Measurements from ENCODE around the gene ATP6V1G3.
"Not testable (repeated sequence)": the region's sequence is repeated elsewhere in the genome, so short reads cannot be mapped to it uniquely, and the experiment has no call there.

The ATP6V1G3 gene

GRCh38 chr1:198498103-198498385 lies 42.4 kb downstream of the ATP6V1G3 start:
- DNase-seq (ENCODE audit: extremely low read depth in 1 of 2, low read depth in 1 of 2) = no peak

- no peak for DNase-seq (ENCODE audit: extremely low read depth in 1 of 2, low read depth in 1 of 2)
These were observed 43.0 kb downstream of the ATP6V1G3 start for GRCh38 chr1:198497326-198498102.

DNA sequence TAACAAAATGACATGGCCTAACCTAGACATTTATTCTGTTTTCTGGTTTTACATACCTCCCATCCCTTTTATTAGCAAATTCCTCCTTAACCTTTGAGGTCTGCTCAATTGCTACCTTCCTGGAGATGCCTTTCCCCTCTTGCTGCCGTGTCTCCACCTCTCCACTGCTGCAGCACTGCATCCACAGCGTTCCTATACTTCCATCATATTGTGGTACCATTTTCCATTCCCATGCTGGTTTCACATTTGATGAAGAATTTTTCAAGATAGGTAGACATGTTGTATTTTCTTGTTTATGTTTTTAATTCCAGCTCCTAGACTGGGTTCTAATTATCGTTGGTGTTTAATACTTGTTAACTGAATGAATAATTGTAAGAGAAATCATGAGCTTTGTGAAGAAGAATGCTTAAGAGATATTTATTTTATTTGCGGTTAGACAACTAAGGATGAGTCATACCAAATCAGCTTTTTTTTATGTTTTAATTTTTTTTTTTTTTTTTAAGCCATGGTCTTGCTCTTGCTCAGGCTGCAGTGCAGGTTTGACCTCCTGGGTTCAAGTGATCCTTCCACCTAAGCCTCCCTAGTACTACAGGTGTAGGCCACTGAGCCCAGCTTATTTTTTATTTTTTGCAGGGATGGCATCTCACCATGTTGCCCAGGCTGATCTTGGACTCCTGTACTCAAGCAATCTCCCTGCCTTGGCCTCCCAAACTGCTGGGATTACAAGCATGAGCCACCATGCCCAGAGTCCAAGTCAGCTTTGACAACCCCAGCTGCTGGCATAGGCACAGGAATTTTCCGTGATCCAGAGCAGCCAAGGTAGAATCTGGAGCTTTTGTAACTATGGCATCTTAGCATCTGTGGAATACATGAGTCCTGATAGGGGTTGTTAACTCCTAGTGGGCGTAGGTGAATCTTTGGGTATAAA lies 44.0 kb downstream of the ATP6V1G3 start:
- no peak for DNase-seq (ENCODE audit: extremely low read depth in 1 of 2, low read depth in 1 of 2)

DNA sequence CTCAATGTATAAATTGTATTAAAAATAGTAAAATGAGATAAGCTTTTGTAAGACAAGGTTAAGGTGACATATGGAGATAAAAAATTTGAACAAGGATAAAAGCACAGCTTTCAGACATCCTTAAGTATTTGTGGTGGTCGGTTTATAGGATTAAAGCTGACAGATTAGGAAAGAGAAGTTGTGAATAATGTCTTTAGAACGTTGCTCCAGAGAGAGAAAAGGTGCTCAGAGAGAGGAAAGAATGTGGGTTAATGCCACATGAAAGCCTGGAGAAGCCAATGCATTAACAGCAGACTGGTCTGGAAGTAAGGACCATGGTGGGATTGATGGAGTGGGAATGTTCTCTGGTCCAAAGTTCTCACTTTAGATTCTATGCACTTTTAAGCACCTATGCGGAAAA lies 44.8 kb downstream of the ATP6V1G3 start:
- DNase-seq (ENCODE audit: extremely low read depth in 1 of 2, low read depth in 1 of 2) = no peak

DNA sequence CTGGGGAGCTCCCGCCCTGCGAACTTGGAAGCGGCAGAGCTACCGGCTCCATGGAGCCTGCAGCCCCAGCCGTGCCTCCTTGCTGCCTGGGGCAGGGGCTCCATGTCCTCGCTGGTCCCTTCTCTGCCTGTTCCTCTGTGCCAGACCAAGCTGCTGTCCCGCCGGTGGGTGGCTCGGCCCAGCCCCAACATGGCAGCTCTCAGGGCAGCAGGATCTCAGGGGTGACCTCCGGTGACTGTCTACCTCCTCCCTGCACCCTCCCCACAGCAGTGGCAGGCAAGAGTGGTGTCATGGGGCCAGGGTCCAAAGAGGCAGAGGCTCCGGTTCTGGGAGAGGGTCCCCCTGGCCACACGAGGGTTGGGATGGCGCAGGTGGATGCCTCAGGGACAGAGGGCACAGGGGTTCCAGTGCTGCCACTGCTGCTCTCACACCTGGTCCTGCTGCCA lies 45.8 kb downstream of the ATP6V1G3 start:
- no peak for DNase-seq (ENCODE audit: extremely low read depth in 1 of 2, low read depth in 1 of 2)

DNA sequence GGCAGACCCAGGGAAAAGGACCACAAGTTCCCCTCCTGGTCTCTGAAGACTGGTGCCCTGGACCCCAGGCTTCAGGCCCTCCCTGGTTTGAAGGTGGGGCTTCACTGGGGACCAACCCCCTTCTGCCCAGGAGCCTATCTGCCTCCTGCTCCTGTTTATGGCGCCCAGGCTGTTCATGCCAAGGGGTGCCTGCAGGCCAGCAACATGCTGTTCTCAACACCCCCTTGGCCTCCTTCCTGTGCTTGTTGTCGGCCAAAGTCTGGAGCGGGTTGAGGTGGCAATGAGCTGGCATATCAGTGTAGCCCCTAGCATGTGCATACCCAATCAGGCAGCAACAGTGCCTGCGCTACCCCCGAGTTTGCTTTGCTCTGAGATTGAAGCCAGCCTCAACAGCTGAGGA lies 46.3 kb downstream of the ATP6V1G3 start:
- no peak for DNase-seq (ENCODE audit: extremely low read depth in 1 of 2, low read depth in 1 of 2)

DNA sequence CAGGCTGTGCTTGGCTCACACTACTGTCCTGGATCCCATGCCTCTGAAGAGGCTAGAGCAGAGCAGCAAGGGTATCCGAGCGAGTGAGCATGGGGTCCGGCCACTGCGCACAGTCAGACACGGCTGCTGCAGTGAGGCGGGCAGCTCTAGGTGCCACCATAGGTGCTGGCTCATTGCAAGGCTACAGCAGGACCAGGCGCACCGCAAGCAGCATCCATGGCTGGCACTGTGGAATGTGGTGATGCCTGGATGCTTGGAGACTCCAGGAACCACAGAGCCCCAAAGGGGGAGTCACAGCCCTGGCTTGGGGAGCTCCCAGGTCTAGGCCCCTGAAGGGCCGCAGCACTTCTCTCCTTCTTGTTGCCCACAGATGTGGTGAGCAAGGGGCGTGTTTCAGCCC lies 47.2 kb downstream of the ATP6V1G3 start:
- no peak for DNase-seq (ENCODE audit: extremely low read depth in 1 of 2, low read depth in 1 of 2)

- DNase-seq (ENCODE audit: extremely low read depth in 1 of 2, low read depth in 1 of 2) = no peak
These were observed 47.6 kb downstream of the ATP6V1G3 start for GRCh38 chr1:198492872-198493271.

- DNase-seq (ENCODE audit: extremely low read depth in 1 of 2, low read depth in 1 of 2) = no peak
These were observed 48.9 kb downstream of the ATP6V1G3 start for GRCh38 chr1:198491596-198491995.

DNA sequence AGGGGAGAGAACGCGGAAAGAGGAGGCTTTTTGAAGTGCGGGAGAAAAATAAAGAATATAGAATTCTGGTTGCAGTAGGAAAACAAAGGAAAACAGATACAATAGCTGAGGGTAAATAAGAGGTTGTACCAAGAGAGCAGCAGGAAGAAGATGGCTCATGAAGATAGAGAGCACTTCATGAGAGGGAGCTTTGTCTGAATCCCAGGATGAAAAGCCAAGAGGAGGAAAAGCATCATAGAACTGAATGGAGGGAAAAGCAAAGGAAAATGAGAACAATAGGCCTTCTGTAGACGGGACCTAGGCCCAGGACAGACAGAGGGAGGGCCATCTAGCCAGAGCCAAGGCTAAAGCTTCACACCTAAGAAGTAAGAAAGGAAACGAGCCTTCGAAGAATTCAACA lies 49.5 kb downstream of the ATP6V1G3 start:
- no peak for DNase-seq (ENCODE audit: extremely low read depth in 1 of 2, low read depth in 1 of 2)

DNA sequence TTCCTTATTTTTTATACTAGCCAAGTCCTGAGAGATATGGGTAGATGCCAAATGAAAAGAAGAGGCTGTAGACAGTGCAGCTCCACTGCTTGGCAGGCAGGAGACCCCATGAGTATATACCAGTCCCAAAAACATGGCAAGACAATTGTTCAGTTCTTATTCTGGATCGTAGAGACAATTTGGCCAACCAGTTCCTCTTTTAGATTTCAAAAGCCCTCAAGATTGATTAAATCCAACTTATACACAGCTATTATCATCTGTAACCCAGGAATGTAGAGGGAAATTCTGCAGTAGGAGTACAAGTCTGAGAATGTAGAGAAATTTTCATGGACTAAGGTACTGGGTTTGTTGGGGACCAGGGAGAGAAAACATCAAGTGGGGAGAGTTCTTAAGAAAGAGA lies 50.3 kb downstream of the ATP6V1G3 start:
- DNase-seq (ENCODE audit: extremely low read depth in 1 of 2, low read depth in 1 of 2) = no peak

DNA sequence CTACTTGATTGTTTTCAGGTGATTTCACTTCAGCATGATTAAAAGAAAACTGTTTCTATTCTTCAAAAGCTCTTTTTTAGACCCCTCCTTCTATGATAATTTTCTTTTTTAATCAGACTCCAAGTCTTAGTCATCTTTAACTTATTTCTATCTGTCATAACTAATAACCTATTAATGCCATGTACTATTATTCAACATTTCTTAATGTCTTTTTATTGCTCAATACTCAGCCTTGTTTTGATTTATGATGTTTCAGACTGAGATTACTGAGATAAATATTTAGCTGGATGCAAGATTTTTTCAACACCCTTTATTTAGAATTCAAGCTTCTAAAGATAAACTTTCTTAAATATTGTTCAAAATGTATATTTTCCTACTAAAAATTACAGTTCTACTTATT lies 53.6 kb downstream of the ATP6V1G3 start:
- DNase-seq (ENCODE audit: extremely low read depth in 1 of 2, low read depth in 1 of 2) = no peak

GRCh38 chr1:198483645-198484044 lies 56.8 kb downstream of the ATP6V1G3 start:
- no peak for DNase-seq (ENCODE audit: extremely low read depth in 1 of 2, low read depth in 1 of 2)

DNA sequence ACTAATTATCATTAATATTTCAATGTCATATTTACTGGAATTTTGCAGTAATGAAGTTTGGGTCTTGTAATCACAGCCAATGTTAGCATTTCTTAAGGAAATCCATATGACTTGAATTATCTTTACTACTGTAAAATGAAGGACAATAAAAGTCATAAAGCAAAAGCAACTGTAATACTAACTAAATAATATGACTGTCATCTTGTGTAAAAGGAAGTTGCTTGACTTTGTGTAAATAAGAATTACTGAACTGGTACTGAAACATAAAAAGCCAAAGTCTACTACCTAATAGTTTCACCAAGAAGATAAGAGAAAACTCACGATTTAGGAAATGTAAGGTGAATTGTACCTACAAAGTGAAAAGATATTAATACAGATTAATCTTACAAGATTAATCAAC lies 57.5 kb downstream of the ATP6V1G3 start:
- no peak for DNase-seq (ENCODE audit: extremely low read depth in 1 of 2, low read depth in 1 of 2)

DNA sequence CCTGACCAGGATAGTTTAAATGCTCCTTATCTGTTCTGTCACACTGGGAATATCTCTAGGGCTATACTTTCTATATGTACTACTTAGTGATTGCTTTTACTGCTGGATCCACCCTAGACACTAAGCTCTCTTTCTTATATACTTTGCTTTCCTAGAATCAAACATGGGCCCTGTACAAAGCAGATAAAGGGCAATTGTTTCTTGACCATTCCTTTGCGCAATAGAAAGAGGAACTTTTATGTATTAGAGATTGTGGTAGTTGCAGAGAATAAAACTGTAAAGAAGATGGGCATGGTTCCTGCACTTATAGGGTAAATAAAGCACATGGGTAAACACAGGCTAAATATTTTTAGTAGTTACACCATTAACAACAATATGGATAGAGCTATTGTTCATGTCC lies 58.8 kb downstream of the ATP6V1G3 start:
- DNase-seq (ENCODE audit: extremely low read depth in 1 of 2, low read depth in 1 of 2) = no peak

GRCh38 chr1:198480876-198481275 lies 59.6 kb downstream of the ATP6V1G3 start:
- DNase-seq (ENCODE audit: extremely low read depth in 1 of 2, low read depth in 1 of 2) = no peak

DNA sequence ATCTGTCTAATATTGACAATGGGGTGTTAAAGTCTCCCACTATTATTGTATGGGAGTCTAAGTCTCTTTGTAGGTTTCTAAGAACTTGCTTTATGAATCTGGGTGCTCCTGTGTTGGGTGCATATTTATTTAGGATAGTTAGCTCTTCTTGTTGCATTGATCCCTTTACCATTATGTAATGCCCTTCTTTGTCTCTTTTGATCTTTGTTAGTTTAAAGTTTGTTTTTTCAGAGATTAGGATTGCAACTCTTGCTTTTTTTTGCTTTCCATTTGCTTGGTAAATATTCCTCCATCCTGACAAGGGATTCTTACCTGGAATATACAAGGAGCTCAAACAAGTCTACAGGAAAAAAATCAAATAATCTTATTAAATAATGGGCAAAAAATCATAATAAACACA lies 63.1 kb downstream of the ATP6V1G3 start:
- not testable (repeated sequence) for DNase-seq (ENCODE audit: extremely low read depth in 1 of 2, low read depth in 1 of 2)
